IMR-90 (cell line): ENCODE data around the gene DBP. TPM values are rescaled to one million over a fixed set of nuclear protein-coding genes. Genes with fewer than 3 reads are reported as not detected.
A peak's percentile ranks its signal among the peaks of the same experiment; 100 is the strongest.

Source experiments
- ATAC-seq: fragments of 200-7000 bp; cut with Tn5 transposase; 2 replicates; pipeline ENCODE4 v1.9.1; 2020; ENCODE audit warnings: low read depth, mild to moderate bottlenecking, moderate library complexity
- BruUV-seq: library from RNA; stranded (reverse); fragments of 400-500 nt; replicated peaks from 2 replicates; lab custom pipeline; 2021; lab: Mats Ljungman, UMichigan
- CTCF ChIA-PET: fragments of 300-600 bp; formaldehyde crosslinking; extraction: SDS; loops from one replicate; lab custom pipeline; 2021; ENCODE audit warnings: antibody characterized with exemption; lab: Yijun Ruan, JAX
- POLR2A ChIA-PET: fragments of 300-600 bp; sonication (Branson Sonifier 250); formaldehyde crosslinking; loops from one replicate; lab custom pipeline; 2022; ENCODE audit warnings: antibody characterized with exemption; ENCODE audit not compliant: unreplicated experiment; lab: Charles Lee
- DNase-seq: peaks from one replicate; pipeline ENCODE4 v3.0.0; 2013
- H2AFZ ChIP-seq: replicated peaks from 2 replicates; pipeline ENCODE3; 2013; ENCODE audit warnings: low read length, mild to moderate bottlenecking; ENCODE audit not compliant: poor library complexity
- H2AK5ac ChIP-seq: 2 replicates; pipeline ENCODE4 v1.6.1; 2013; ENCODE audit warnings: low read depth, low read length, inconsistent platforms
- H2AK9ac ChIP-seq: replicated peaks from 2 replicates; pipeline ENCODE3; 2013; ENCODE audit warnings: mild to moderate bottlenecking, low read depth, low read length, moderate library complexity; ENCODE audit not compliant: poor library complexity
- H2BK120ac ChIP-seq: 2 replicates; pipeline ENCODE4 v1.6.1; 2013; ENCODE audit warnings: low read depth, low read length, inconsistent platforms
- H2BK15ac ChIP-seq: 3 replicates; pipeline ENCODE4 v1.6.1; 2013; ENCODE audit warnings: low read depth, low read length, inconsistent platforms
- H2BK20ac ChIP-seq: 2 replicates; pipeline ENCODE4 v1.6.1; 2013; ENCODE audit warnings: low read depth, mild to moderate bottlenecking, inconsistent platforms, low read length, moderate library complexity
- H2BK5ac ChIP-seq: 2 replicates; pipeline ENCODE4 v1.6.1; 2013; ENCODE audit warnings: mild to moderate bottlenecking, low read depth, low read length, inconsistent platforms; ENCODE audit not compliant: poor library complexity, severe bottlenecking
- H3K14ac ChIP-seq: replicated peaks from 2 replicates; pipeline ENCODE4 v1.6.1; 2013; ENCODE audit warnings: low read depth, low read length, inconsistent platforms
- H3K18ac ChIP-seq: 2 replicates; pipeline ENCODE4 v1.6.1; 2013; ENCODE audit warnings: low read depth, low read length, control low read depth
- H3K23ac ChIP-seq: 2 replicates; pipeline ENCODE4 v1.6.1; 2013; ENCODE audit warnings: low read depth, low read length, inconsistent platforms
- H3K27ac ChIP-seq: 2 replicates; pipeline ENCODE4 v1.5.1; 2013; ENCODE audit warnings: mild to moderate bottlenecking, control low read depth, low read length; ENCODE audit not compliant: insufficient read depth
- H3K27me3 ChIP-seq: 2 replicates; pipeline ENCODE4 v1.6.1; 2013; ENCODE audit warnings: low read length; ENCODE audit not compliant: control insufficient read depth, insufficient read depth
- H3K36me3 ChIP-seq: 2 replicates; pipeline ENCODE4 v1.6.1; 2013; ENCODE audit warnings: low read length, mixed read lengths; ENCODE audit not compliant: control insufficient read depth, insufficient read depth
- H3K4ac ChIP-seq: 2 replicates; pipeline ENCODE4 v1.6.1; 2013; ENCODE audit warnings: low read depth, low read length, inconsistent platforms
- H3K4me1 ChIP-seq: 2 replicates; pipeline ENCODE4 v1.6.1; 2013; ENCODE audit warnings: low read length, mixed read lengths; ENCODE audit not compliant: control insufficient read depth, insufficient read depth
- H3K4me2 ChIP-seq: 2 replicates; pipeline ENCODE4 v1.6.1; 2013; ENCODE audit warnings: low read depth, mild to moderate bottlenecking, control low read depth, low read length, moderate library complexity
- H3K4me3 ChIP-seq: 2 replicates; pipeline ENCODE4 v1.5.1; 2013; ENCODE audit warnings: low read depth, mild to moderate bottlenecking, control low read depth, low read length, moderate library complexity; ENCODE audit not compliant: insufficient read depth
- H3K56ac ChIP-seq: 2 replicates; pipeline ENCODE4 v1.6.1; 2013; ENCODE audit warnings: low read length, inconsistent platforms; ENCODE audit not compliant: insufficient read depth; ENCODE audit errors: extremely low read depth
- H3K79me1 ChIP-seq, 2 experiments: 2 replicates each; pipeline ENCODE4 v1.6.1; 2013; ENCODE audit warnings: low read length in 2 of 2, inconsistent platforms in 1 of 2, low read depth in 1 of 2
- H3K9ac ChIP-seq: 2 replicates; pipeline ENCODE4 v1.6.1; 2013; ENCODE audit warnings: low read depth, low read length, control low read depth
- H3K9me1 ChIP-seq: 2 replicates; pipeline ENCODE4 v1.6.1; 2013; ENCODE audit warnings: low read length, inconsistent platforms; ENCODE audit not compliant: insufficient read depth
- H3K9me3 ChIP-seq: 2 replicates; pipeline ENCODE4 v1.6.1; 2013; ENCODE audit warnings: low read length; ENCODE audit not compliant: control insufficient read depth, insufficient read depth
- H4K20me1 ChIP-seq: 2 replicates; pipeline ENCODE4 v1.6.1; 2013; ENCODE audit warnings: low read length, inconsistent platforms; ENCODE audit not compliant: insufficient read depth
- H4K5ac ChIP-seq: 2 replicates; pipeline ENCODE4 v1.6.1; 2013; ENCODE audit warnings: mild to moderate bottlenecking, low read depth, low read length, control low read depth
- H4K8ac ChIP-seq, 2 experiments: 2 replicates each; pipeline ENCODE4 v1.6.1; 2013; ENCODE audit warnings: low read depth in 2 of 2, low read length in 2 of 2, control low read depth in 1 of 2, inconsistent platforms in 1 of 2
- H4K91ac ChIP-seq: 2 replicates; pipeline ENCODE4 v1.6.1; 2013; ENCODE audit warnings: low read depth, low read length, inconsistent platforms; ENCODE audit not compliant: insufficient read depth
- CEBPB ChIP-seq: IDR thresholded peaks from 2 replicates; pipeline ENCODE4 v1.6.1; 2012; ENCODE audit warnings: low read depth, low read length, improper control_type of control experiment
- CHD1 ChIP-seq: IDR thresholded peaks from 2 replicates; pipeline ENCODE4 v1.6.1; 2012; ENCODE audit warnings: low read depth, low read length, improper control_type of control experiment
- MXI1 ChIP-seq: IDR thresholded peaks from 2 replicates; pipeline ENCODE4 v1.6.1; 2012; ENCODE audit warnings: low read depth, mild to moderate bottlenecking, low read length, moderate library complexity, borderline replicate concordance
- POLR2A ChIP-seq: IDR thresholded peaks from 2 replicates; pipeline ENCODE4 v1.6.1; 2012; ENCODE audit warnings: mild to moderate bottlenecking, low read depth, low read length
- RCOR1 ChIP-seq: IDR thresholded peaks from 2 replicates; pipeline ENCODE4 v1.6.1; 2012; ENCODE audit warnings: mild to moderate bottlenecking, low read length, improper control_type of control experiment; ENCODE audit not compliant: insufficient replicate concordance
- WGBS, 2 experiments: methylation state at CpG; one replicate each; pipeline versions ENCODE4 v1.1.5 to v1.1.7; 2013; ENCODE audit warnings: missing lambda C conversion rate in 2 of 2; ENCODE audit not compliant: insufficient read length in 1 of 2; ENCODE audit errors: extremely low coverage in 2 of 2; 5-methylcytosine and 5-hydroxymethylcytosine counted together
- dilution Hi-C: fragments of 300-500 bp; cut with HindIII; formaldehyde crosslinking; loops from one replicate; pipeline ENCODE4 v1.14.3; 2018; ENCODE audit warnings: low sequenced_read_pairs; ENCODE audit not compliant: unreplicated experiment
- in situ Hi-C: fragments of 300-500 bp; cut with MboI; formaldehyde crosslinking; loops from 3 replicates; pipeline ENCODE4 v1.14.3; 2019; ENCODE audit warnings: low sequenced_read_pairs, inconsistent platforms, mixed read lengths
- intact Hi-C: fragments of 100-400 bp; cut with micrococcal nuclease; formaldehyde crosslinking; loops from 2 replicates; pipeline ENCODE4 v1.10.0; 2022
- polyA plus RNA-seq, 3 experiments: library from polyadenylated mRNA; depleted of rRNA; stranded (reverse); fragments of >200 nt; gene quantifications; 2 replicates each; pipeline ENCODE4 v1.2.3, GENCODE V29; 2012; ENCODE audit warnings: low replicate concordance in 1 of 3
- total RNA-seq: library from RNA; depleted of rRNA; stranded (reverse); fragments of >200 nt; gene quantifications from 2 replicates; pipeline ENCODE4 v1.2.3, GENCODE V29; 2012
- TF ChIP-seq, protein P1 (sequence below): fragments of 150-350 bp; IDR thresholded peaks from 2 replicates; pipeline ENCODE4 v1.6.1; 2016; ENCODE audit warnings: low read depth, mild to moderate bottlenecking, low read length, moderate library complexity, borderline replicate concordance

The DBP gene
- total and polyA plus RNA-seq, 2 of the 4 experiments (the other 2 are of a cell fraction), result 3.0 to 3.6 TPM

DNA sequence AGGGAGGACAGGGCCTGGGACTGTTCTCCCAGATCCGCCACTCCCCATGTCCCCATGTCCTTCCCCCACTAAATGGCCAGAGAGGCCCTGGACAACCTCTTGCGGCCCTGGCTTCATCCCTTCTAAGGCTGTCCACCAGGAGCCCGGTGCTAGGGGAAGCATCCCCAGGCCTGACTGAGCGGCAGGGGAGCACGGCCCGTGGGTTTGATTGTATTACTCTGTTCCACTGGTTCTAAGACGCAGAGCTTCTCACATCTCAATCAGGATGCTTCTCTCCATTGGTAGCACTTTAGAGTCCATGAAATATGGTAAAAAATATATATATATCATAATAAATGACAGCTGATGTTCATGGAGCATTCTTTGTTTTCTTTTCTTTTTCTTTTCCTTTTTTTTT, 29.8 kb downstream of the DBP start:
- Histone ChIP-seq H3K4me1 (no peaks in the 10 kb centered on the region), H3K23ac (no peak overlapping the region), H3K4ac (no peak overlapping the region), H4K8ac (no peak overlapping the region), H2AK5ac (no peak overlapping the region), H3K4me2 (no peak overlapping the region), H2AFZ (no peak overlapping the region), H2BK5ac (no peak overlapping the region), H3K14ac (no peak overlapping the region), H3K79me1 (no peaks in the 10 kb centered on the region), H3K56ac (no peak overlapping the region), H3K36me3 (no peaks in the 10 kb centered on the region), H2BK20ac (no peak overlapping the region), H2AK9ac (peak overlapping the region; percentile 24), H4K91ac (no peak overlapping the region), H2BK120ac (no peak overlapping the region), H3K27ac (no peak overlapping the region), H2BK15ac (no peak overlapping the region), H3K9me3 (no peaks in the 10 kb centered on the region), H3K9me1 (no peaks in the 10 kb centered on the region), H3K27me3 (no peaks in the 10 kb centered on the region; the same call in 1 of the 2 replicates), H3K9ac (no peak overlapping the region), H4K20me1 (no peaks in the 10 kb centered on the region), H3K18ac (no peak overlapping the region), H3K4me3 (no peak overlapping the region), H4K5ac (no peak overlapping the region)
- ATAC-seq (no peak), DNase-seq (no peak)
- ChIA-PET CTCF (interaction anchor here (0.6 kb wide), 1 partner anchor 106 kb away, joined by 3 read pairs; no protein-coding TSS in a partner anchor), POLR2A (no interaction called here)
- TF ChIP-seq POLR2A (no peak), CEBPB (no peak), CHD1 (no peak), MXI1 (no peak), RCOR1 (no peak)
- TF ChIP-seq, protein P1, sequence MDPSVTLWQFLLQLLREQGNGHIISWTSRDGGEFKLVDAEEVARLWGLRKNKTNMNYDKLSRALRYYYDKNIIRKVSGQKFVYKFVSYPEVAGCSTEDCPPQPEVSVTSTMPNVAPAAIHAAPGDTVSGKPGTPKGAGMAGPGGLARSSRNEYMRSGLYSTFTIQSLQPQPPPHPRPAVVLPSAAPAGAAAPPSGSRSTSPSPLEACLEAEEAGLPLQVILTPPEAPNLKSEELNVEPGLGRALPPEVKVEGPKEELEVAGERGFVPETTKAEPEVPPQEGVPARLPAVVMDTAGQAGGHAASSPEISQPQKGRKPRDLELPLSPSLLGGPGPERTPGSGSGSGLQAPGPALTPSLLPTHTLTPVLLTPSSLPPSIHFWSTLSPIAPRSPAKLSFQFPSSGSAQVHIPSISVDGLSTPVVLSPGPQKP, result no peak
- in situ Hi-C loops, result no loop called here
- intact Hi-C loops, result no loop called here
- 60% methylated on average over 1 of the region's 7 CpGs; no CpG with 5 or more reads in 1 of the 2 experiments for WGBS, 2 experiments
- dilution Hi-C loops, result no loop called here
- no TSS peak for BruUV-seq
